Inferior parietal cortex (tissue), 1 donor: ENCODE measurements around the gene KCNIP4.

Source experiments
- DNase-seq: peaks from one replicate; pipeline ENCODE4 v3.0.0-alpha.2; 2016; ENCODE audit errors: extremely low spot score

The KCNIP4 gene

DNA sequence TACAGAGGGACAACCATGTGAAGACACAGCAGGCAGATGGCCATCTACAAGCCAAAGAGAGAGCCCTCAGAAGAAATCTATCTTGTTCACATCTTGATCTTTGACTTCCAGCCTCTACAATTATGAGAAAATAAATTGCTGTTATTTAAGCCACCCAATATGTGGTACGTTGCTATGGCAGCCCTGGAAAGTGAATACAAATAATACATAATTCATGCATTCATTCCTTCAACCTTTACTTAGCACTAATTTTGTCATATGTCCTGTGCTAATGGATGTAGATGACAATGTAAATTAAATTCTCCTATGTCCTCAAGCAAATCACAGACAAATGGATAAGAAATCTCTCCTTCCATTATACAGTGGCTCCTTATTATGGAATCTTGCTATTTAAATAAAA is 886.7 kb downstream of the KCNIP4 start:
- no peak for DNase-seq

DNA sequence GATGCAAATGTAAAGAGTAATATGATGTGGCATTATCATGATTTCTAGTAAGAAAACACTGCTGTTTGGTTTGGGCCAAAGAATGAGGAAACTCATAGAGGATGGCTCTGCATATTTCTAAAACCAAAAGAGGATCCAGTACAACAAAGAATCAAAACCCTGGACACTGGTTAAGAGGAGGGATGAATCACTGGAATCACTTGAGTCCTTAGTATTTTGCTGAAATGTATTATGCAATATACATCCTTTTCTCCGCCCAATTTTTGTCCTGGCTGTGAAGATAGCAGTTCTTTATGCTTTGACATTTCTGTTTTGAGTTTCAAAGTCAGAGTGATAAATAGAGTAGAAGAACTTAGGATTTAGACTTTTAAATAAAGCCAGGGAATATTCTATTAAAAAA is 902.4 kb downstream of the KCNIP4 start:
- DNase-seq, result no peak

- DNase-seq, result no peak
Measured at GRCh38 chr4:21045119-21045518, 903.5 kb downstream of the KCNIP4 start.

DNA sequence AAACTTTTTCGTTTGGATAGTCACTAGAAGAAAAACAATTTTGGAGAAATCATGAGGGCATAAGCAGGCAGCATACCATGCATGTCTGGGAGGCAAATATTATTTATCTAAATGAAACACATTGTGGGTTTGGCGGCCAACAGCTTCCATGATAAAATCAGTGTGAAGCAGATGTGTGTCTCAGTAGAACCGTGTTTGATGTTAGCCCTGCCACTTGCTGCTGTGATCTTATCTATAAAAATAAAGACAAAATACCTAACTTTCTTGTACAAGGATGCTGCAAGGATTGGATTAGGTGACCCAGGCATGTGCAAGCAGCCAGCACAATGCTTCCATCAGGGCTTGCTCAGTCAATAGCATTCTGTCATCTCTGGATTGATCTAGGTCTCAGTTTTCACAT is 906.9 kb downstream of the KCNIP4 start:
- no peak for DNase-seq

DNA sequence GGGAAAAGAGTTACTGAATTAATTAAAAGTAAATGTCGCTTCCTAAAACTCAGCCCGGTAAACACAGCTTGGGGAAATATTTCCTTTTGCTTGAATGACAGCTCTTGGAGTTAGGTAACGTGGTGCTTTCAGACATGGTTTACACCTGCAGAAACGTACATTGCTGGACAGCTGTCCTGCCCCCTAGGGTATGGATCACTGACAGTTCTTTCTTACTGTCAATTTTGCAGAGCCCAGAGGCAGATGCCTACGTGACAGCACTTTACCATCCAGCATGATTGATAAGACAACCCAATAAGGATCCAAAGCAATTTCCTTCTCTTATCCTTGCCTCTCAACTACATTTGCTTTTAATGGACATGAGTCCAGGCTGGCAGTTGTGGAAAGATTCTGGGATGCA is 913.8 kb downstream of the KCNIP4 start:
- no peak for DNase-seq

GRCh38 chr4:21032089-21032645 is 916.4 kb downstream of the KCNIP4 start:
- DNase-seq, result no peak

DNA sequence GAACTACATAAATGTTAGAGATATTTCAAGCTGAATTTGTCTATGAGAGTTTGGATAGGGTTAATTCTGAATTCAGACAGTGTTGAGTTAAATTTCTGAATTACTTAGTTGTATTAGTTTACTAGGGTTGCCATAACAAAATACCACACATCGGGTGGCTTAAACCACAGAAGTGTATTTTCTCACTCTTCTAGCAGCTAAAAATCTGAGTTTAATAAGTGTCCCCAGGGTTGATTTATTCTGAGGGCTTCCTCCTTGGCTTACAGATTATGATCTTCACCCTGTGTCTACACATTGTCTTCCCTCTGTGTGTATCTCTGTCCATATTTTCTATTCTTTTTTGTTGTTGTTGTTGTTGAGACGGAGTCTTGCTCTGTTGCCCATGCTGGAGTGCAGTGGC is 929.8 kb downstream of the KCNIP4 start:
- no peak for DNase-seq

DNA sequence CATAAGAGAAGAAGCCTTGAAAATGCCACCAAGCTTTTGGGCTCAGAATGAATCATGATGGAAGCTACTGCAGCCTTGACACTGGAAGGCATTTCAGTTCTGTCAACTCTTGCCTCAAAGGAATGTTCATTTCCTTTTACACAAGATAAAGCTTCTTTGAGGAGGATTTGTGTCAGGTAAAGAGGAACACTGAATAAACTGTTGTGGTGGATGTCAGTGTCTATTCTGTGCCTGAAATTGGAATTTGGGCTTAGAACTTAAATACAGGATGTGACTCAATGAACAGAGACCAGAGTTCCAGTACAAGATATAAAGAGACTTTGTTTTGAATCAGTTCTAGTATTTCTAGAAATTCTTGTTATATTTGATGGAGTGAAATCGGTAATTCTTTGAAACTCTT is 935.1 kb downstream of the KCNIP4 start:
- no peak for DNase-seq

- no peak for DNase-seq
Measured at GRCh38 chr4:21012851-21013331, 935.7 kb downstream of the KCNIP4 start.

GRCh38 chr4:21011106-21011505 is 937.5 kb downstream of the KCNIP4 start:
- DNase-seq, result no peak

DNA sequence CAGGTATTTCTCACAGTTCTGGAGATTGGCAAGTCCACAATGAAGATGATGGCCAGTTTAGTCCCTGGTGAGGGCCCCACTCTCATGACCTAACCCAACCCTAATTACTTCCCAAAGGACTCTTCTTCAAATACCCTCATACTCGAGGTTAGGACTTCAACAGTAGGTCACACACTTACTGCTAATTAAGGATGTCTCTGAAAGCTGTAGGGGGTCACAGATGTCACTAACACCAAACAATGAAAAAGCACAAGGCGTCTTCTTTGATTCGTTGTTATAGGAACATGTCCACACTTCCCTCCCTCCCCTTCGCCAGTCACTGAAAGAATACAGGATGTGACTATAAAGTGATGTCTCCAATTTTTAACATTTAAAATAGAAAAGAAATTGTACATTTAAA is 938.6 kb downstream of the KCNIP4 start:
- no peak for DNase-seq

DNA sequence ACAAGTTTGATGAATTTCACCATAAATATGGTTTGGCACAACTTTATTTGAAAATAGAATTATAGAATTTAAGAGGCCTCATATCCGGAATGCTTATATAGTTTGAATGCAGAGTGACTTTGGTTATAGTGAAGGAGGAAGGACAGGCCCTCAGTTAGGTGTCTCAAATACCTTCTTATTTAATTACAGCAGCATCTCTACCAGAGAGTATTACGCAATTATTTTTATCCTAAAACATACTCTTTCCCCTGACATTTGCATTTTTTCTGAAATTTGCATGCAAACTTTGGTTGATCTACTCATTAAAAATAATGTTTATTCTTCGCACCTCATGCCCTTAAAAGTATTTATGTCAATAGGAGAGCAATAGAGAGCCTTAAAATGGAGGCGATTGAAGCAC is 942.9 kb downstream of the KCNIP4 start:
- DNase-seq, result no peak

- no peak for DNase-seq
Measured at GRCh38 chr4:21002976-21003375, 945.6 kb downstream of the KCNIP4 start.

GRCh38 chr4:21002286-21002685 is 946.3 kb downstream of the KCNIP4 start:
- peak; percentile 42 for DNase-seq

DNA sequence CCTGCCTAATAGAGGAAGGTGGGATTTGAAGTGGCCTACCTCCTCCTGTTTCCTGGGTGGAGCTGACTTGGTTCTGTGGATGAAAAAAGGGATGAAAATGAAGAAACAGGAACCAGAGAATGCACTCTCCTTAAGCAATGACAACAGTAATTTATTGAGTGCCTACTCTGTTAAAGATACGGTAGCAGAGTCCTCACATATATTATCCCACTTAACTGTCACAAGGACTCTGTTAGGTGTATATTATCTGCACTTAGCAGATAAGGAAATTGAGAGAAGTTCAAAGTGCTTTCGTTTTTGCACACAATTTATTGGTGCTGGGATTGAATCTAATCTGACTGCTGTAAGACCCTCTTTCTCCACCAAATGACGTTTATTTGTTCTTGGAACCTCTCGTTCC is 947.1 kb downstream of the KCNIP4 start:
- DNase-seq, result no peak

DNA sequence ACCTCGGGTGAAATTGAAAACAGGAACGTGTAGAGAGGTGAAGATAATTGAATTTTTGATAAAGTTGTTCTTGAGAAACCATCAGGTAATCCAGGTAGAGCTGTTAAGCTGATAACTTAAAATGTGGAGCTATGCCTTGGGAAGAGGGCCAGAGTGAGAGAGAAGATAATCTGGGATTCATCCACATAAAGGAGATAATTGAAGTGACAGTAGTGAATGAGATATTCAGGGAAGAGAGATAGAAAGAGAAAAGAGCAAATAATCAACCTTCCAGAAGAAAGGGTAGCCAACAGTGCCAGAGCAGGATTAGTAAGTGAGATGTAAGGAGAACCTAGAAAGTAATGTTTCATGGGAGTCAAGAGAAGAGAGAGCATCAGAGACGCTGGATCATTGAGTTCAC is 950.7 kb downstream of the KCNIP4 start:
- no peak for DNase-seq

GRCh38 chr4:20995610-20996009 is 953.0 kb downstream of the KCNIP4 start:
- no peak for DNase-seq

- no peak for DNase-seq
Measured at GRCh38 chr4:20995015-20995414, 953.6 kb downstream of the KCNIP4 start.

GRCh38 chr4:20992002-20992401 is 956.6 kb downstream of the KCNIP4 start:
- DNase-seq, result no peak

DNA sequence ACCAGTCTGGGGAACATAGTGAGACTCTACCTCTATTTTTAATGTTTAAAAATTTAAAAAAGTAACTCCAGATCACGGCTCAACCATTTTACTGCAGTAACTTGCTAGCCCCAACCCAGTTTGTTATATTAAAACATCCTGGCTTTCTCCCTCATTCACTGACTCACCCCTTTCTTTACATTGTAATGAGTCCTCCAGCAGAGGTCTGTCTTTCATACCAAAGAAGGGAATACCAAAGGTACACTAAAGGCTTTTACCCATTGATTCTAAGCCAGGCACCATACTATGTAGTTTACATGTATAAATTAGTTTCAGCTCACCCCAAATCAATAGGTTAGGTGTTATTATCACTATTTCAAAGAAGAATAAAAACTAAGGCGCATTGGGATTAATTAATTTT is 961.4 kb downstream of the KCNIP4 start:
- no peak for DNase-seq

DNA sequence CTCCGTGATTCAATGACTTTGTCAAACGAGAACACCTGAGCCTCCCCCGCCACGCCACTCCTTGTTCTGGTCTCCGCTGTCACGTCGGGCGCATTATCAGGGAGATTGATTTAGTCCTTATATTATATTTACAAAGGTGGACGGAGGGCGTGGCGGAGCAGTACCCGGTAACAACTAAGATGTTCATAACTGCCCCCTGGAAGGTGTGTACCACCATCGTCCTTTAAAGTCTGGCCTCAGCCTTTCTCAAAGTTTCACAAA is 964.1 kb downstream of the KCNIP4 start:
- no peak for DNase-seq

- no peak for DNase-seq
Measured at GRCh38 chr4:20983763-20984575, 964.6 kb downstream of the KCNIP4 start.

DNA sequence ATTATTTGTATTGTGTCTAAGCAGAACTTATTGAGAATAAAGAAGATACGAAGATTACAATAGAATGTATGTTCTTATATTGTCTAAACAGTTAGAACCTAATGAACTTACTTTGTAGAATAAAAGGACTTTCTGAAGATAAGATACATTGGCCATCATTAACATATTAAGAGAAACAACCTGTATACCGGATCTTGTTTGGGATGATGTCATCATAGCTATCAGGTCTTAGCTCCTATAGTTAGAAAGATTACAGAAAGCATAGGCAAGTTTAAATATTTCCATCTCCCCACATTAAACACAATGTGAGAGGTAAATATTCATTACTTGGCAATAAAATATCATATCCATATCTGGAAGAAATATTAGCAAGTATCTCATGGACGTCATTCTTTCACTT is 966.0 kb downstream of the KCNIP4 start:
- DNase-seq, result no peak

DNA sequence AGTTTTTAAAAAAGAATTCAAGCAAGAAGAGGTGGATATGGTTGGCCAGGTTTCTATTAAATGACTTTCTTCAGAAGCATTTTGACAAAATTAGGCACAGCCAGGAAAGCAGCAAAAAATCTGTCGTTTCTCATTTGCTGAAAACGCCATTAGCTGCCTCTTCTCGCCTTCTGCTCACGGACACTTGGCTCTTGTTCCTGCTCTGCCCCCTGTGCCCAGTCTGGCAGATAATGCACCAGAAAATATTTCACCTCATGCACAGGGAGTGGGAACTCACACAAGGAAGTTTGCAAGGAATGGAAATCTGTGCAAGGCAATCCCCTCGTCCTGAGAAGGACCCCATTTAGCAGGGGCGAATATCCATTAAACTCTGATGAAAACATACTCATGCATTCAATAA is 988.3 kb downstream of the KCNIP4 start:
- DNase-seq, result no peak
